H9 (cell line): ENCODE measurements around the gene OPA3. TPM values are rescaled to one million over a fixed set of nuclear protein-coding genes. Genes with fewer than 3 reads are reported as not detected.

Experiments
- DNase-seq: peaks from one replicate; pipeline ENCODE4 v3.0.0-alpha.2; 2017
- H2AFZ ChIP-seq: one replicate; pipeline ENCODE4 v1.6.1; 2013; ENCODE audit warnings: mild to moderate bottlenecking, low read length, control low read depth, moderate library complexity
- H2AK5ac ChIP-seq: 2 replicates; pipeline ENCODE4 v1.6.1; 2013; ENCODE audit warnings: low read length, control low read depth, mixed read lengths; ENCODE audit not compliant: insufficient read length
- H2BK120ac ChIP-seq: one replicate; pipeline ENCODE4 v1.6.1; 2013; ENCODE audit warnings: low read depth, mild to moderate bottlenecking, low read length, control low read depth, inconsistent platforms; ENCODE audit not compliant: poor library complexity, severe bottlenecking
- H2BK12ac ChIP-seq: 2 replicates; pipeline ENCODE4 v1.6.1; 2013; ENCODE audit warnings: low read length, control low read depth, mixed read lengths, low read depth; ENCODE audit not compliant: insufficient read length
- H2BK15ac ChIP-seq: 2 replicates; pipeline ENCODE4 v1.6.1; 2013; ENCODE audit warnings: low read depth, low read length, control low read depth
- H2BK20ac ChIP-seq: one replicate; pipeline ENCODE4 v1.6.1; 2013; ENCODE audit warnings: low read depth, mild to moderate bottlenecking, low read length, control low read depth, inconsistent platforms; ENCODE audit not compliant: poor library complexity, severe bottlenecking
- H2BK5ac ChIP-seq: 2 replicates; pipeline ENCODE4 v1.6.1; 2013; ENCODE audit warnings: low read length, control low read depth, mixed read lengths; ENCODE audit not compliant: insufficient read length
- H3K14ac ChIP-seq: 2 replicates; pipeline ENCODE4 v1.6.1; 2013; ENCODE audit warnings: low read length, control low read depth; ENCODE audit not compliant: insufficient read depth
- H3K18ac ChIP-seq: 2 replicates; pipeline ENCODE4 v1.6.1; 2013; ENCODE audit warnings: low read depth, mild to moderate bottlenecking, mixed read lengths, low read length, control low read depth; ENCODE audit not compliant: insufficient read length
- H3K23ac ChIP-seq: 2 replicates; pipeline ENCODE4 v1.6.1; 2013; ENCODE audit warnings: low read length, control low read depth, mixed read lengths, low read depth; ENCODE audit not compliant: insufficient read length
- H3K23me2 ChIP-seq: 2 replicates; pipeline ENCODE4 v1.6.1; 2013; ENCODE audit warnings: low read depth, mild to moderate bottlenecking, mixed read lengths, low read length, control low read depth; ENCODE audit not compliant: insufficient read length, poor library complexity, severe bottlenecking
- H3K27ac ChIP-seq: 2 replicates; pipeline ENCODE4 v1.5.1; 2013; ENCODE audit warnings: low read length, control low read depth, mixed read lengths, low read depth; ENCODE audit not compliant: insufficient read length
- H3K27me3 ChIP-seq: 2 replicates; pipeline ENCODE4 v1.6.1; 2013; ENCODE audit warnings: low read length, control low read depth, inconsistent platforms; ENCODE audit not compliant: insufficient read depth
- H3K4ac ChIP-seq: 2 replicates; pipeline ENCODE4 v1.6.1; 2013; ENCODE audit warnings: low read depth, mild to moderate bottlenecking, control low read depth, inconsistent platforms, low read length, moderate library complexity
- H3K4me1 ChIP-seq: 2 replicates; pipeline ENCODE4 v1.6.1; 2013; ENCODE audit warnings: low read length, control low read depth, inconsistent platforms; ENCODE audit not compliant: insufficient read depth
- H3K4me2 ChIP-seq: 2 replicates; pipeline ENCODE4 v1.6.1; 2013; ENCODE audit warnings: low read length, control low read depth, mixed read lengths; ENCODE audit not compliant: insufficient read length, insufficient read depth
- H3K56ac ChIP-seq: 2 replicates; pipeline ENCODE4 v1.6.1; 2013; ENCODE audit warnings: low read depth, mild to moderate bottlenecking, mixed read lengths, low read length, control low read depth; ENCODE audit not compliant: insufficient read length
- H3K79me1 ChIP-seq: 2 replicates; pipeline ENCODE4 v1.6.1; 2013; ENCODE audit warnings: low read depth, mild to moderate bottlenecking, moderate library complexity, low read length, control low read depth, inconsistent platforms; ENCODE audit not compliant: insufficient read depth, poor library complexity, severe bottlenecking
- H3K79me2 ChIP-seq: 2 replicates; pipeline ENCODE4 v1.6.1; 2013; ENCODE audit warnings: low read length, control low read depth, inconsistent platforms; ENCODE audit not compliant: insufficient read depth
- H3K9ac ChIP-seq: 2 replicates; pipeline ENCODE4 v1.6.1; 2013; ENCODE audit warnings: low read length, control low read depth, mixed read lengths; ENCODE audit not compliant: insufficient read length; ENCODE audit errors: extremely low read depth
- H3K9me3 ChIP-seq: one replicate; pipeline ENCODE4 v1.6.1; 2013; ENCODE audit warnings: low read depth, low read length, inconsistent platforms; ENCODE audit not compliant: control insufficient read depth
- H3T11ph ChIP-seq: one replicate; pipeline ENCODE4 v1.6.1; 2013; ENCODE audit warnings: mild to moderate bottlenecking, low read length, control low read depth, inconsistent platforms
- H4K20me1 ChIP-seq: one replicate; pipeline ENCODE4 v1.6.1; 2013; ENCODE audit not compliant: control insufficient read depth, insufficient read length, insufficient read depth
- H4K5ac ChIP-seq: 2 replicates; pipeline ENCODE4 v1.6.1; 2013; ENCODE audit warnings: low read depth, mild to moderate bottlenecking, mixed read lengths, low read length, control low read depth; ENCODE audit not compliant: insufficient read length
- H4K8ac ChIP-seq: replicated peaks from 2 replicates; pipeline ENCODE4 v1.6.1; 2013; ENCODE audit warnings: low read length, control low read depth, mixed read lengths, low read depth; ENCODE audit not compliant: insufficient read length
- H4K91ac ChIP-seq: 2 replicates; pipeline ENCODE4 v1.6.1; 2013; ENCODE audit warnings: low read depth, mild to moderate bottlenecking, moderate library complexity, mixed read lengths, low read length, control low read depth; ENCODE audit not compliant: insufficient read length
- H3K27ac Mint-ChIP-seq, 3 experiments: 2 replicates in 2 of 3; 3 replicates in 1 of 3; pipeline ENCODE4 v1.8.0; 2020 to 2021; ENCODE audit warnings: mixed read lengths in 3 of 3, mild to moderate bottlenecking in 1 of 3, moderate library complexity in 1 of 3
- H3K27me3 Mint-ChIP-seq: 2 replicates; pipeline ENCODE4 v1.8.0; 2021; ENCODE audit warnings: low read depth, mild to moderate bottlenecking, moderate library complexity, mixed read lengths
- H3K36me3 Mint-ChIP-seq, 3 experiments: 2 replicates in 2 of 3; 3 replicates in 1 of 3; pipeline ENCODE4 v1.8.0; 2020 to 2021; ENCODE audit warnings: low read depth in 3 of 3, mixed read lengths in 3 of 3; ENCODE audit not compliant: insufficient read depth in 1 of 3
- H3K4me1 Mint-ChIP-seq, 2 experiments: 2 replicates each; pipeline ENCODE4 v1.8.0; 2020; ENCODE audit warnings: mixed read lengths in 2 of 2
- H3K4me3 Mint-ChIP-seq, 2 experiments: 2 replicates in 1 of 2; 3 replicates in 1 of 2; pipeline ENCODE4 v1.8.0; 2020 to 2021; ENCODE audit warnings: mild to moderate bottlenecking in 2 of 2, mixed read lengths in 2 of 2, moderate library complexity in 1 of 2
- H3K9me3 Mint-ChIP-seq, 2 experiments: 2 replicates in 1 of 2; 3 replicates in 1 of 2; pipeline ENCODE4 v1.8.0; 2020; ENCODE audit warnings: mild to moderate bottlenecking in 2 of 2, mixed read lengths in 2 of 2, moderate library complexity in 1 of 2
- WGBS: extraction: QIAGEN DNeasy Blood & Tissue Kit; methylation state at CpG from one replicate; pipeline ENCODE4 v1.1.7; 2013; ENCODE audit warnings: missing lambda C conversion rate, low lambda C conversion rate, mixed read lengths; ENCODE audit not compliant: insufficient read length; ENCODE audit errors: extremely low coverage; 5-methylcytosine and 5-hydroxymethylcytosine counted together
- total RNA-seq: library from RNA; stranded (reverse); gene quantifications from 2 replicates; pipeline ENCODE4 v1.2.1, GENCODE V29; 2021
- TF ChIP-seq, protein P1 (sequence below): fragments of 200-600 bp; sonication (generic); conservative IDR thresholded peaks from 3 replicates; pipeline ENCODE4 v1.8.0; 2021; ENCODE audit warnings: antibody characterized with exemption, mild to moderate bottlenecking

OPA3 gene
- total RNA-seq, 1 experiment from 2014 or later, result 13.0 TPM

DNA sequence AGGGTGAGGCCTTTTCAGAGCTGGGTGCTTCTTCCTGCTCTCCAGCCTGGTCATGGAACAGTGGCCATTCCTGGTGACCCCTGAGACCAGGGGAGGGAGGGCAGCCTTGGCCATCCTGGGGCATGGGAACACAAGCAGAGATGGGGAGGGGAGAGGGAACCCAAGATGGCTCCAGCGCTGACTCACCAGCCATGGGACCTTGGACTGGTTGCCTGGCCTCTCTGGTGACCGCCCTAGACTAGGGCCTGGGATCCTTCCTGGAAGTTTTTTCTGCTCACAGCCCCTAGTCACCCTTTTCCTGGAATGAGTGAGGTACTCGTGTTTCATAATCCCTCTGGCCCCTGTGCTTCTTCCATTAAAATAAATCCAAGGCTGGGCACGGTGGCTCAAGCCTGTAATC is 3.3 kb upstream of the OPA3 start:
- Histone ChIP-seq H2BK12ac (no peak overlapping the region), H2BK5ac (no peak overlapping the region), H3T11ph (no peak overlapping the region), H3K27ac (no peak overlapping the region), H3K4me2 (no peak overlapping the region), H3K27me3 (peaks cover 6% of the 10 kb centered on the region; the same call in 1 of the 2 replicates), H3K4me1 (no peaks in the 10 kb centered on the region), H4K5ac (no peak overlapping the region), H3K23me2 (peaks cover 5% of the 10 kb centered on the region), H4K20me1 (no peaks in the 10 kb centered on the region), H2BK15ac (no peak overlapping the region), H3K9me3 (no peaks in the 10 kb centered on the region), H3K14ac (no peak overlapping the region), H3K56ac (no peak overlapping the region), H2AFZ (no peak overlapping the region), H3K9ac (no peak overlapping the region), H3K18ac (no peak overlapping the region), H3K79me2 (no peaks in the 10 kb centered on the region), H2BK120ac (no peak overlapping the region), H3K4ac (no peak overlapping the region), H4K91ac (no peak overlapping the region), H3K23ac (no peak overlapping the region), H2AK5ac (no peak overlapping the region), H2BK20ac (no peak overlapping the region), H3K79me1 (no peaks in the 10 kb centered on the region), H4K8ac (no peak overlapping the region)
- TF ChIP-seq, protein P1, sequence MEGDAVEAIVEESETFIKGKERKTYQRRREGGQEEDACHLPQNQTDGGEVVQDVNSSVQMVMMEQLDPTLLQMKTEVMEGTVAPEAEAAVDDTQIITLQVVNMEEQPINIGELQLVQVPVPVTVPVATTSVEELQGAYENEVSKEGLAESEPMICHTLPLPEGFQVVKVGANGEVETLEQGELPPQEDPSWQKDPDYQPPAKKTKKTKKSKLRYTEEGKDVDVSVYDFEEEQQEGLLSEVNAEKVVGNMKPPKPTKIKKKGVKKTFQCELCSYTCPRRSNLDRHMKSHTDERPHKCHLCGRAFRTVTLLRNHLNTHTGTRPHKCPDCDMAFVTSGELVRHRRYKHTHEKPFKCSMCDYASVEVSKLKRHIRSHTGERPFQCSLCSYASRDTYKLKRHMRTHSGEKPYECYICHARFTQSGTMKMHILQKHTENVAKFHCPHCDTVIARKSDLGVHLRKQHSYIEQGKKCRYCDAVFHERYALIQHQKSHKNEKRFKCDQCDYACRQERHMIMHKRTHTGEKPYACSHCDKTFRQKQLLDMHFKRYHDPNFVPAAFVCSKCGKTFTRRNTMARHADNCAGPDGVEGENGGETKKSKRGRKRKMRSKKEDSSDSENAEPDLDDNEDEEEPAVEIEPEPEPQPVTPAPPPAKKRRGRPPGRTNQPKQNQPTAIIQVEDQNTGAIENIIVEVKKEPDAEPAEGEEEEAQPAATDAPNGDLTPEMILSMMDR, result no peak
- DNase-seq, result no peak
- no peaks in the 10 kb centered on the region for H3K36me3 Mint-ChIP-seq
- no CpG with 5 or more reads among the region's 4 CpGs for WGBS
- no peak overlapping the region; a peak in 1 of 5 replicates for H3K4me3 Mint-ChIP-seq
- no peak overlapping the region for H3K27ac Mint-ChIP-seq
- peaks cover 0 to 6% of the 10 kb centered on the region in 2 experiments; a peak in 2 of 5 replicates for H3K9me3 Mint-ChIP-seq
- peaks cover 41% of the 10 kb centered on the region for H3K27me3 Mint-ChIP-seq
- H3K4me1 Mint-ChIP-seq, result peaks cover 2 to 5% of the 10 kb centered on the region in 2 experiments; a peak in 3 of 4 replicates
